NCI-H2081 treated with DMSO at 0.1 percent for 48 hours (cell line): ENCODE results near the gene CAPN13.

Source experiments
- DNase-seq: peaks from one replicate; lab custom pipeline; 2025; lab: John Stamatoyannopoulos, UW

Gene CAPN13

DNA sequence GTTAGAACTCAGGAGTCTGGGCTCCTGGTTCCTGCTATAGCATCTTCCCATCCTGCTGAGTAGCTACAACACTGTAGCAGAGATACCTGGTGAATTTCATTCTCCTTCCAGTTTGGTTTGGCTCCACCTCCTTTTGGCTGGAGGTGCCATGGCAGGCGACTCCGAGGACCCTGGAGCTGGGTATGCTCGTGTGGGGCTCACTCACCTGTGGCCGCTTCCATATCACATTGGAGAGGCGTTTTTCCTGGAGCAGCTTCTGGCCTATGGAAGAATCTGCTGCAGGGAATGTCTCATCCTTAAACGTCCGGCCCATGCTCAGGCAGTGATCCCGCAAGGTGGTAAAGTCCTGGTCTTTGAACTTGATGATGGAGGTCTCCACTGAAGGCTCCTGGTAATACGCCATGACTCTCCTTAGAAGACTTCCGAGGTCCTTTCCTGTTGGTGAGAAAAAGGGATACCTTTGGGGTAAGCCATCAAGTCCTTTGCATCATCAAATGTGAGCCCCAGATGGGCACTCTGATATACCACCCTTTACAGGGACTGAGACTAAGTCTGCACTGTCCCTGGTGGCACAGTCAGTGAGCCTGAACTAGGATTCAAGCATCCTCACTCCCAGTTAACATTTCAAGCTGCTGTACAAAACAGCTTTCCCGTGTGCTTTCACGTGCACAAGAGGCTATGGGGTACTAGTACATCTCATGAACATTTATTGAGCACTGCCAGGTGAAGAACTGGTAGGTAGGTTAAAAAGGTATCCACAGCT lies 20.1 kb downstream of the CAPN13 start:
- no peak for DNase-seq

- no peak for DNase-seq
These were observed 22.6 kb downstream of the CAPN13 start for GRCh38 chr2:30784682-30785081.

GRCh38 chr2:30781961-30782533 lies 25.2 kb downstream of the CAPN13 start:
- no peak for DNase-seq

GRCh38 chr2:30781451-30781850 lies 25.8 kb downstream of the CAPN13 start:
- DNase-seq, result no peak

DNA sequence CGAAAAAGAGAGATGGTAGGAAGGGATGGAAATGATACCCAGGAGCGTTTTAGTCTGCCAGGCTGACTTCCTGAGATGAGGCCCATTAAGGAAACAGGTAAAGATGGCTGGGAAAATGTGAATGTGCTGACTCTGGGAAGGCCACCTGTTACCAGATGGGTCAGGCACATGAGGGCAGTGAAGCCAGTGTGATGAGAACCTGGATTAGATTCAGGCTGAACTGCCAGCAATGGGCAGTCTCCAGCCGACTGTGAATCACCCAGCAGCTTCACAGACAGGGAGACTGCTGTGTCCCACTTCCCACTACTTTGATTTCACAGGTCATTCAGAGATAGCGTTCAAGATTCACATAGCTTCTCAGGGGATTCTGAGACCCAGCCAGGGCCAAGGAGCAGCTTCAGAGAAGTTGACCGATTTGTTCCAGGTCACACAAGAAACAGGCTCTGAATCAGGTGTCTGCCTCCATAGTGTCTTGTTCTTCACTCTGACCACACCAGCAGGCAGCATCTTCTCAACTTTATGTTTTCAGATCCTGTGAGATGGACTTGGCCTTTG lies 26.4 kb downstream of the CAPN13 start:
- no peak for DNase-seq

- no peak for DNase-seq
These were observed 28.6 kb downstream of the CAPN13 start for GRCh38 chr2:30778611-30779010.

DNA sequence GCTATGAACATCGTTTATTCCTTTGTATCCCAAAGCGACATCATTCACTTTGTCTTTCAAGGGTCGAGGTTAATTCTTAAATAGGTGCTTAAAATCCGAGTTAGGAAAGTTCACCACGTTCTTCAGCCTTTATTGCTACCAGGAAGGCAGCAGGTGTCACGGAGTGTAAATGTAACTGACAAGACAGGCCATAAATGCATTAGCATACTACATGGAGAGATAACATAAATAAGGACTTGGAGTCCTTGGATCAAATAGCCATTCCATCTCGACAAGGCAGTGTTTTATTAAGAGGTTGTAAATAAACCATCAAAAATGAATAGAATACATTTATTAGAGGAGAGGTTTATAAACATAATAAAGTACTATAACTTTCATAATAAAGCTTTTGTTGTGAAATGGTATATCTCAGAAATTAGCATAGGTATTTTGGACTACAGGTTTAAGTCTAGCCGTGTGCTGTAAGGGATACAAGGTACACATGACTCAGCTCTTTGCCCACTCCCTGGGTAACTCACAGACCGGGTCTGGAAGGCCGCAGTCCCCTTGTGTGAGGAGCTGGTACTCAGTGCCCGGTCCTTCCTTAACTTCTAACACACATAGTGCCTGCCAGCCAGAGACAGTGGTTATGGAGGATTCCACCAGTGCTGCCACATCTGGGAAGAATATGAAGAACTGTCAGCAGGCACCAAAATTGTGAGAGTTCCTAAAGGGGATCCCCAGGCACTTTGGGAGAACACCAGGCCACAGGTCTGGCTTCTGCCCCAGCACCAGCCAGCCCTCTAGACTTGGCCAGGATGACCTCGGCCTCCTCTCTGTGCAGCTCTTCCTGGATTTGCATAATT lies 29.4 kb downstream of the CAPN13 start:
- no peak for DNase-seq

- DNase-seq, result no peak
These were observed 30.2 kb downstream of the CAPN13 start for GRCh38 chr2:30776831-30777635.

DNA sequence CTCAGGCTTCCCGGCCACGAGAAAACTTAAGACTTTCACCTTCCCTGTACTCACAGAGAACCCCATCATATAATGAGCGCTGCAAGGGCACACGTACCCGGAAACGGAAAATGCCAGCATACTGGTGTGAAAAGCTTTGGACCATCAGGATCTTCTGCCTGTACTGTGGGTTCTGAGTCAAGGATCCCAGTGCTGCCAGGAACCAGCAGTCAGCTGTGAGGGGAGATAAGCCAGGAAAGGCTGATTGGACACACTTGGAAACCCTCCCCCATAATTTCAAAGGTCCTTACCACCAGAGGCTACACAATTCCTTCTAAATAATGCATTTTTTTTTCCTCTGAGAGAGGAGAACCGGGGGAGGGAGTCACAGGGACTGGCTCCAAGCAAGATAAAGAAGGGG lies 31.4 kb downstream of the CAPN13 start:
- no peak for DNase-seq

GRCh38 chr2:30772021-30772705 lies 35.1 kb downstream of the CAPN13 start:
- DNase-seq, result no peak

DNA sequence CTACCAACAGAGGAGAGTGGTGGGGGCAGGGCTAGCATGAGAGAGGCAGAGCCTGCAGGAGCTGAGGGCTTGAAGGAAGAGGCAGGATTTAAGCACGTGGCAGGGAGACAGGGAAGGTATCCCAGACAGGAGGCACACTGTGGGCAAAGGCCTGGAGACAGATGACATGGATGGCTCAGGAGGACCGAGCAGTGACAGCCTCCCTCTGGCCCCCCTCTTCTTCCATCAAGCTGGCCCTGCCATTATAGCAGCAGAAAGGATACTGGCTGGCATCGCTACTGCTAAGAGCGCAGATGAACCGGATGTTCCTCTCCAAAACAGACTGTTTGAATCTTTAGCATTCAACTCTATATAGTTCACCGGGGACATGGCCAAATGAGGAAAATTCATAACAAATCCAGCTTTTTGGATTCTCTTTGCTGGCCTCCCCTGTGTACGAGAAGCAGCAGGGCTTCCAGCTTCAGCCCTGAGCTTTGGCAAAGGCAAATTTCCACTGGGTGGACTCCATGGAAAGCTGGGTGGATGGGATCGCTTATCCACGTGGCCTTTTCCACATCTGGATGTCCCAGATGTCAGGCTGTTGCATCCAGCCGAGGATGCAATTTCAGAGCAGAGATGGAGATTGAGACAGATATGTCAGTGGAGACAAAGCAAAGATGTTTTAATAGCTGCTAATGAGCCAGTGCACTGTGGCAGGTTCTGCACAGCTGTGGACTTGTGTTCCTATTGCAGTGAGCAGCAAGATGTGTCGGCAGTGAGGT lies 36.2 kb downstream of the CAPN13 start:
- DNase-seq, result no peak

- no peak for DNase-seq
These were observed 37.3 kb downstream of the CAPN13 start for GRCh38 chr2:30769891-30770462.

DNA sequence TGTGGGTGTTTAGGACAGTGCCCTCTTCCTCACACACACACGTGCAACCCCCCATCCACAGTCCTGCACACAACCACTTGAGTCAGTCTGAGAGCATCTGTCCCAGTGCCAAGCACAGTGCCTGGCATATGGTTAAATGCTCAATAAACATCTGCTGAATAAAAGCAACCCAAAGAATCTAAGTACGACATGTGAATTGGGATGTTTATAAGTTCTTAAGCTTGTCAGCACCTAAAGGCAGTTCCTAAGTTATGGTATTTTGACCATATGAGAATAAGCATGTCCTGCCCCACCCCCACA lies 37.8 kb downstream of the CAPN13 start:
- no peak for DNase-seq

DNA sequence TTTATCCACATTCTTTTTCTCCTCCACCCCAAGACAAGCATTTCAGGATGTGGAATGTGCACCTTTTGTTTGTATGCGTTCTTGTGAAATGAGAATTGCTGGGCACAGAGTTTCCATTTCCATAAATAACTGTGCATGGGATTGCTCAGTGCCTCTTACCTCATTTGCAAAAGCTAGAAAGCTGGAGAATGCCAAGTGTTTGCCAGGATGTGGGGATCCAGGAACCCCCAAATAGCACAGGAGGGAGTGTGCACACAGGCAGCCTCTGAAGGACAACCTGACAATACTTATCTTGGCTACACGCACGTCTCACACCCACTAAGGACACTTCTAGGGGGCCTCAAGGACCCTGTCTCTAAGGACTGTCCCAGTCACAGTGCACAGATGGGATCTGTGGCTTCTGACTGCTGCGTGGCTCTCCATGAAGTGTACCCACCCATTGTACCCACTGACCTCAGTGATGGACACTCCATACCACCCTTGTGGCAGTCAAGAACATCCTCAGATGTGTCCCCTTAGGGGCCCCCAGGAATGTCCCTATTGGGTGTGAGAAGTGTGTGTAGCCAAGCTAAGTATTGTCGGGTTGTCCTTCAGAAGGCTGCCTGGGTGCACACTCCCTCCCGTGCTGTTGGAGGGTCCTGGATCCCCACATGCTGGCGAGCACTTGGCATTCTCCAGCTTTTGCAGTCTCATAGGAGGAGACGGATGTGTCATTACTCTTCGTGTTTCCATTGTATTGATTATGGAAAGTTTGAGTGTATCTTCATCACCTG lies 38.4 kb downstream of the CAPN13 start:
- DNase-seq, result no peak

GRCh38 chr2:30768036-30768686 lies 39.1 kb downstream of the CAPN13 start:
- DNase-seq, result no peak

DNA sequence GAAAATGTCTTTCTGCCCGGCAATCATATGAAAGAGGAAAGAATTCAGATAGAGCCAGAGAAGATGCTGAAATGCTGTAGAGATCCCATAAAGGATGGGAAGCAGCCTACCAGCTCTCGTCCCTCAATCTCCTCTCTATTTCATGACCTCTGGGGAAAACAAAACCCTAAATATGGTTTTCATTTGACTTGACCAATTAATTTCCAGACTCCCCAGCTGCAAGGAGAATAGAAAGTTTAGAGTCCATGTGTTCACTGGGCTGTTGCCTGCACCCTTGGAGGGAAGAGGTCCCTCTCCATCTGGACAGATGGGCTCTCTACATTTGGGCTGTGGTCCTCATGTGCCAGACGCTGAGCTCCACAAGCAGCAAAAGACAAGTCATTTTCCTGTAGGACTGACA lies 40.6 kb downstream of the CAPN13 start:
- DNase-seq, result no peak

DNA sequence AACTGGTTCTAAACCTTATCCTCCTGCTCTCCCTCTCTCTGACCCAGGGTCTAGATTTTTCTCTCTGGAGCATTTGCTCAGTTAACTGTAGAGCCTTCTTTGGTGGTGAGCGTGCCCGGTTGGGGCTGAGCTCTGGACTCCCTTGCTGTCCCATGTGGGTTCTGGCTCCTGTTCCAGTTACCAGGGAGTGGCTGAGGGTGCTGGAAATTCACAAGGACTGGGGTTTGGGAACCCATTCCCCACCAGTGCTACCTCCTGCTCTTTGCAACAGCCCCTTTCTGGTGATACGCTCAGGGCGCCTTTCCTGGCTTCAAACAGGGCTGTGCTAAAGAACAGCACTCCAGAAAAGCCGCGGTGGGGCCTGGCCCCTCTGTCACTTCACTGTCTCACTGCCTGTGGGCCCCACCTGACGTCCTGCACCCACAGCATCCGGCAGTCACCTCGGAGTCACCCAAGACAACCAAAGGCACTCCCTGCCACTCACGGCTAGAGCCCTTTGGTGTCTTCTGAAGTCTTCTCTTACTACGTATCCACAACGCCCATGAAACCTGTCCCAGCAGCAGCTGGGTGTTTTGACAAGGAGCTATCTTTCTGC lies 41.3 kb downstream of the CAPN13 start:
- no peak for DNase-seq

- DNase-seq, result no peak
These were observed 42.1 kb downstream of the CAPN13 start for GRCh38 chr2:30765191-30765590.
